NK-92 (cell line): Measurements from ENCODE around the gene TRAF7.

Experiments
- DNase-seq: peaks from one replicate; lab custom pipeline; 2025; ENCODE audit not compliant: unreplicated experiment; lab: John Stamatoyannopoulos, UW

The TRAF7 gene

GRCh38 chr16:2147378-2147777, 8.2 kb upstream of the TRAF7 start:
- no peak for DNase-seq

GRCh38 chr16:2147981-2148671, 7.5 kb upstream of the TRAF7 start, which contains the start of gene RAB26:
Gene RAB26 (plus strand): TSS chr16:2148625. CDS start chr16:2148784, 159 bp downstream.
- no peak for DNase-seq

- DNase-seq, result no peak
These were observed 6.6 kb upstream of the TRAF7 start for GRCh38 chr16:2148714-2149629.

- no peak for DNase-seq
These were observed 5.8 kb upstream of the TRAF7 start for GRCh38 chr16:2149630-2150417.

GRCh38 chr16:2150418-2151187, 5.0 kb upstream of the TRAF7 start:
- DNase-seq, result no peak

- no peak for DNase-seq
These were observed 4.1 kb upstream of the TRAF7 start for GRCh38 chr16:2151188-2152091.

GRCh38 chr16:2152695-2153506, 2.7 kb upstream of the TRAF7 start:
- DNase-seq, result no peak

GRCh38 chr16:2154533-2155090, 970 bp upstream of the TRAF7 start:
- DNase-seq, result no peak

GRCh38 chr16:2155977-2156848, 631 bp downstream of the TRAF7 start:
- DNase-seq, result no peak

GRCh38 chr16:2156849-2157224, 1.3 kb downstream of the TRAF7 start:
- no peak for DNase-seq

- DNase-seq, result no peak
These were observed 2.1 kb downstream of the TRAF7 start for GRCh38 chr16:2157480-2158261.

GRCh38 chr16:2158262-2158638, 2.7 kb downstream of the TRAF7 start:
- no peak for DNase-seq

GRCh38 chr16:2159175-2159838, 3.7 kb downstream of the TRAF7 start:
- DNase-seq, result no peak

GRCh38 chr16:2160915-2161551, 5.5 kb downstream of the TRAF7 start:
- no peak for DNase-seq

- no peak for DNase-seq
These were observed 6.3 kb downstream of the TRAF7 start for GRCh38 chr16:2161911-2162310.

GRCh38 chr16:2162676-2163118, 7.1 kb downstream of the TRAF7 start:
- DNase-seq, result no peak
